ENCODE results near the gene ERC1.

Gene ERC1

GRCh38 chr12:989751-990660 is 1.0 kb upstream of the ERC1 start:
- ATAC-seq (ENCODE audit: low read depth) (peak; percentile 40), DNase-seq (ENCODE audit: low spot score) (peak; percentile 82)
- Histone ChIP-seq H3K4me1 (ENCODE audit: insufficient read depth, poor library complexity, severe bottlenecking) (peaks cover 35% of the 10 kb centered on the region), H3K27me3 (ENCODE audit: insufficient read depth, poor library complexity, severe bottlenecking) (no peaks in the 10 kb centered on the region), H3K4me3 (ENCODE audit: severe bottlenecking) (peak overlapping the region; percentile 92), H3K27ac (ENCODE audit: poor library complexity, severe bottlenecking) (peak overlapping the region; percentile 87), H3K36me3 (ENCODE audit: low read depth) (peaks cover 3% of the 10 kb centered on the region; the same call in 1 of the 2 replicates), H3K9me3 (ENCODE audit: severe bottlenecking) (no peaks in the 10 kb centered on the region)
- TF ChIP-seq, protein P1, sequence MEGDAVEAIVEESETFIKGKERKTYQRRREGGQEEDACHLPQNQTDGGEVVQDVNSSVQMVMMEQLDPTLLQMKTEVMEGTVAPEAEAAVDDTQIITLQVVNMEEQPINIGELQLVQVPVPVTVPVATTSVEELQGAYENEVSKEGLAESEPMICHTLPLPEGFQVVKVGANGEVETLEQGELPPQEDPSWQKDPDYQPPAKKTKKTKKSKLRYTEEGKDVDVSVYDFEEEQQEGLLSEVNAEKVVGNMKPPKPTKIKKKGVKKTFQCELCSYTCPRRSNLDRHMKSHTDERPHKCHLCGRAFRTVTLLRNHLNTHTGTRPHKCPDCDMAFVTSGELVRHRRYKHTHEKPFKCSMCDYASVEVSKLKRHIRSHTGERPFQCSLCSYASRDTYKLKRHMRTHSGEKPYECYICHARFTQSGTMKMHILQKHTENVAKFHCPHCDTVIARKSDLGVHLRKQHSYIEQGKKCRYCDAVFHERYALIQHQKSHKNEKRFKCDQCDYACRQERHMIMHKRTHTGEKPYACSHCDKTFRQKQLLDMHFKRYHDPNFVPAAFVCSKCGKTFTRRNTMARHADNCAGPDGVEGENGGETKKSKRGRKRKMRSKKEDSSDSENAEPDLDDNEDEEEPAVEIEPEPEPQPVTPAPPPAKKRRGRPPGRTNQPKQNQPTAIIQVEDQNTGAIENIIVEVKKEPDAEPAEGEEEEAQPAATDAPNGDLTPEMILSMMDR (IDR thresholded peaks at IDR 0.05; ENCODE audit: poor library complexity, severe bottlenecking): no peak

GRCh38 chr12:991350-992333 is 619 bp downstream of the ERC1 start:
- peaks cover 42% of the 10 kb centered on the region for H3K4me1 ChIP-seq (ENCODE audit: insufficient read depth, poor library complexity, severe bottlenecking)
- ATAC-seq (ENCODE audit: low read depth) (peak; percentile 50), DNase-seq (ENCODE audit: low spot score) (no peak)
- peak overlapping the region; percentile 87 for H3K27ac ChIP-seq (ENCODE audit: poor library complexity, severe bottlenecking)
- H3K36me3 ChIP-seq (ENCODE audit: low read depth): peaks cover 3% of the 10 kb centered on the region; the same call in 1 of the 2 replicates
- TF ChIP-seq, protein P1 (IDR thresholded peaks at IDR 0.05; ENCODE audit: poor library complexity, severe bottlenecking): no peak
- H3K9me3 ChIP-seq (ENCODE audit: severe bottlenecking): no peaks in the 10 kb centered on the region
- peak overlapping the region; percentile 92 for H3K4me3 ChIP-seq (ENCODE audit: severe bottlenecking)
- no peaks in the 10 kb centered on the region for H3K27me3 ChIP-seq (ENCODE audit: insufficient read depth, poor library complexity, severe bottlenecking)

- Histone ChIP-seq H3K27me3 (ENCODE audit: insufficient read depth, poor library complexity, severe bottlenecking) (no peaks in the 10 kb centered on the region), H3K9me3 (ENCODE audit: severe bottlenecking) (no peaks in the 10 kb centered on the region), H3K27ac (ENCODE audit: poor library complexity, severe bottlenecking) (peak overlapping the region; percentile 87), H3K36me3 (ENCODE audit: low read depth) (peaks cover 3% of the 10 kb centered on the region; the same call in 1 of the 2 replicates), H3K4me1 (ENCODE audit: insufficient read depth, poor library complexity, severe bottlenecking) (peaks cover 42% of the 10 kb centered on the region), H3K4me3 (ENCODE audit: severe bottlenecking) (peak overlapping the region; percentile 92)
- no peak for ATAC-seq (ENCODE audit: low read depth)
- TF ChIP-seq, protein P1 (IDR thresholded peaks at IDR 0.05; ENCODE audit: poor library complexity, severe bottlenecking): no peak
- DNase-seq (ENCODE audit: low spot score): no peak
Observed at GRCh38 chr12:992647-993046, 1.6 kb downstream of the ERC1 start.

GRCh38 chr12:996881-997280 is 5.9 kb downstream of the ERC1 start:
- Histone ChIP-seq H3K27me3 (ENCODE audit: insufficient read depth, poor library complexity, severe bottlenecking) (no peaks in the 10 kb centered on the region), H3K36me3 (ENCODE audit: low read depth) (peaks cover 18% of the 10 kb centered on the region), H3K27ac (ENCODE audit: poor library complexity, severe bottlenecking) (no peak overlapping the region), H3K9me3 (ENCODE audit: severe bottlenecking) (no peaks in the 10 kb centered on the region), H3K4me1 (ENCODE audit: insufficient read depth, poor library complexity, severe bottlenecking) (peaks cover 27% of the 10 kb centered on the region), H3K4me3 (ENCODE audit: severe bottlenecking) (no peak overlapping the region)
- TF ChIP-seq, protein P1 (IDR thresholded peaks at IDR 0.05; ENCODE audit: poor library complexity, severe bottlenecking): no peak
- ATAC-seq (ENCODE audit: low read depth): no peak
- DNase-seq (ENCODE audit: low spot score): no peak

Data from RWPE2 (cell line).